Memory B cell (primary cell): Measurements from ENCODE around the gene ATP5MC3.

Experiments used
- ATAC-seq: fragments of 150-1000 bp; cut with Tn5 transposase; 2 replicates; pipeline ENCODE4 v1.10.0; 2021; ENCODE audit warnings: low read depth, mild to moderate bottlenecking, moderate library complexity
- DNase-seq, 2 donors: peaks; one replicate each; pipeline ENCODE4 v3.0.0; 2022; ENCODE audit warnings: low spot score in 2 of 2
- H3K27ac Mint-ChIP-seq: one replicate; pipeline ENCODE4 v1.8.0; 2022; ENCODE audit warnings: mild to moderate bottlenecking, moderate library complexity, mixed read lengths
- H3K27me3 Mint-ChIP-seq: one replicate; pipeline ENCODE4 v1.8.0; 2022; ENCODE audit warnings: mixed read lengths
- H3K36me3 Mint-ChIP-seq: one replicate; pipeline ENCODE4 v1.8.0; 2022; ENCODE audit warnings: mild to moderate bottlenecking, mixed read lengths
- H3K4me1 Mint-ChIP-seq: one replicate; pipeline ENCODE4 v1.8.0; 2022; ENCODE audit warnings: mixed read lengths
- H3K4me3 Mint-ChIP-seq: one replicate; pipeline ENCODE4 v1.8.0; 2022; ENCODE audit warnings: mild to moderate bottlenecking, moderate library complexity, mixed read lengths
- H3K9me3 Mint-ChIP-seq: one replicate; pipeline ENCODE4 v1.8.0; 2022; ENCODE audit warnings: mixed read lengths

The ATP5MC3 gene

GRCh38 chr2:175154661-175155082, 26.8 kb downstream of the ATP5MC3 start:
- Mint-ChIP-seq H3K36me3 (peaks cover 4% of the 10 kb centered on the region), H3K4me1 (peaks cover 21% of the 10 kb centered on the region), H3K27me3 (no peaks in the 10 kb centered on the region), H3K9me3 (no peaks in the 10 kb centered on the region), H3K27ac (no peak overlapping the region), H3K4me3 (no peak overlapping the region)
- ATAC-seq (no peak), DNase-seq (no peak)

GRCh38 chr2:175152242-175152641, 29.3 kb downstream of the ATP5MC3 start:
- no peak for ATAC-seq
- H3K4me3 Mint-ChIP-seq: no peak overlapping the region
- H3K9me3 Mint-ChIP-seq: no peaks in the 10 kb centered on the region
- peaks cover 26% of the 10 kb centered on the region for H3K4me1 Mint-ChIP-seq
- H3K36me3 Mint-ChIP-seq: peaks cover 7% of the 10 kb centered on the region
- no peak overlapping the region for H3K27ac Mint-ChIP-seq
- no peaks in the 10 kb centered on the region for H3K27me3 Mint-ChIP-seq
- no peak for DNase-seq

GRCh38 chr2:175151791-175152190, 29.7 kb downstream of the ATP5MC3 start:
- Mint-ChIP-seq H3K4me3 (no peak overlapping the region), H3K4me1 (peaks cover 23% of the 10 kb centered on the region), H3K27me3 (no peaks in the 10 kb centered on the region), H3K9me3 (no peaks in the 10 kb centered on the region), H3K36me3 (peaks cover 7% of the 10 kb centered on the region), H3K27ac (no peak overlapping the region)
- no peak for DNase-seq
- no peak for ATAC-seq

- no peaks in the 10 kb centered on the region for H3K9me3 Mint-ChIP-seq
- ATAC-seq (no peak), DNase-seq (no peak)
- H3K27ac Mint-ChIP-seq: no peak overlapping the region
- H3K36me3 Mint-ChIP-seq: peaks cover 13% of the 10 kb centered on the region
- H3K4me3 Mint-ChIP-seq: no peak overlapping the region
- H3K4me1 Mint-ChIP-seq: peaks cover 26% of the 10 kb centered on the region
- H3K27me3 Mint-ChIP-seq: no peaks in the 10 kb centered on the region
Measured at GRCh38 chr2:175147186-175147585, 34.3 kb downstream of the ATP5MC3 start.

GRCh38 chr2:175143678-175144077, 37.8 kb downstream of the ATP5MC3 start:
- DNase-seq (no peak), ATAC-seq (no peak)
- Mint-ChIP-seq H3K27me3 (no peaks in the 10 kb centered on the region), H3K9me3 (no peaks in the 10 kb centered on the region), H3K36me3 (peaks cover 9% of the 10 kb centered on the region), H3K27ac (no peak overlapping the region), H3K4me1 (peaks cover 16% of the 10 kb centered on the region), H3K4me3 (no peak overlapping the region)

GRCh38 chr2:175143191-175143590, 38.3 kb downstream of the ATP5MC3 start:
- Mint-ChIP-seq H3K4me3 (no peak overlapping the region), H3K4me1 (peaks cover 16% of the 10 kb centered on the region), H3K27me3 (no peaks in the 10 kb centered on the region), H3K9me3 (no peaks in the 10 kb centered on the region), H3K27ac (no peak overlapping the region), H3K36me3 (peaks cover 12% of the 10 kb centered on the region)
- DNase-seq (no peak), ATAC-seq (no peak)

GRCh38 chr2:175140332-175140731, 41.2 kb downstream of the ATP5MC3 start:
- H3K4me3 Mint-ChIP-seq: no peak overlapping the region
- peaks cover 18% of the 10 kb centered on the region for H3K36me3 Mint-ChIP-seq
- peaks cover 21% of the 10 kb centered on the region for H3K4me1 Mint-ChIP-seq
- H3K27ac Mint-ChIP-seq: no peak overlapping the region
- no peaks in the 10 kb centered on the region for H3K9me3 Mint-ChIP-seq
- no peak for DNase-seq
- no peaks in the 10 kb centered on the region for H3K27me3 Mint-ChIP-seq
- ATAC-seq: no peak

GRCh38 chr2:175137793-175138192, 43.7 kb downstream of the ATP5MC3 start:
- H3K27ac Mint-ChIP-seq: no peak overlapping the region
- ATAC-seq (no peak), DNase-seq (no peak)
- peaks cover 15% of the 10 kb centered on the region for H3K4me1 Mint-ChIP-seq
- H3K36me3 Mint-ChIP-seq: peaks cover 25% of the 10 kb centered on the region
- H3K4me3 Mint-ChIP-seq: no peak overlapping the region
- no peaks in the 10 kb centered on the region for H3K9me3 Mint-ChIP-seq
- no peaks in the 10 kb centered on the region for H3K27me3 Mint-ChIP-seq

GRCh38 chr2:175136334-175137215, 44.9 kb downstream of the ATP5MC3 start:
- no peak overlapping the region for H3K27ac Mint-ChIP-seq
- no peak for DNase-seq
- peaks cover 21% of the 10 kb centered on the region for H3K36me3 Mint-ChIP-seq
- H3K4me3 Mint-ChIP-seq: no peak overlapping the region
- ATAC-seq: no peak
- H3K9me3 Mint-ChIP-seq: no peaks in the 10 kb centered on the region
- H3K4me1 Mint-ChIP-seq: peaks cover 8% of the 10 kb centered on the region
- H3K27me3 Mint-ChIP-seq: no peaks in the 10 kb centered on the region

- peaks cover 21% of the 10 kb centered on the region for H3K36me3 Mint-ChIP-seq
- no peaks in the 10 kb centered on the region for H3K9me3 Mint-ChIP-seq
- no peak overlapping the region for H3K27ac Mint-ChIP-seq
- ATAC-seq (no peak), DNase-seq (no peak)
- no peaks in the 10 kb centered on the region for H3K27me3 Mint-ChIP-seq
- H3K4me1 Mint-ChIP-seq: peaks cover 8% of the 10 kb centered on the region
- H3K4me3 Mint-ChIP-seq: no peak overlapping the region
Measured at GRCh38 chr2:175135862-175136261, 45.6 kb downstream of the ATP5MC3 start.

- Mint-ChIP-seq H3K9me3 (no peaks in the 10 kb centered on the region), H3K36me3 (peaks cover 23% of the 10 kb centered on the region), H3K27ac (no peak overlapping the region), H3K4me3 (no peak overlapping the region), H3K27me3 (no peaks in the 10 kb centered on the region), H3K4me1 (peaks cover 8% of the 10 kb centered on the region)
- ATAC-seq (no peak), DNase-seq (no peak)
Measured at GRCh38 chr2:175135177-175135576, 46.3 kb downstream of the ATP5MC3 start.

- Mint-ChIP-seq H3K36me3 (peaks cover 34% of the 10 kb centered on the region), H3K4me3 (no peak overlapping the region), H3K4me1 (peaks cover 2% of the 10 kb centered on the region), H3K27ac (no peak overlapping the region), H3K27me3 (no peaks in the 10 kb centered on the region), H3K9me3 (no peaks in the 10 kb centered on the region)
- ATAC-seq: no peak
- DNase-seq: no peak
Measured at GRCh38 chr2:175131252-175131651, 50.3 kb downstream of the ATP5MC3 start.

- peaks cover 23% of the 10 kb centered on the region for H3K36me3 Mint-ChIP-seq
- ATAC-seq: no peak
- peaks cover 4% of the 10 kb centered on the region for H3K4me1 Mint-ChIP-seq
Measured at GRCh38 chr2:175126661-175127060, 54.8 kb downstream of the ATP5MC3 start.

More at GRCh38 chr2:175126661-175127060, 54.8 kb downstream of the ATP5MC3 start:
- Mint-ChIP-seq H3K27ac (no peak overlapping the region), H3K9me3 (no peaks in the 10 kb centered on the region), H3K4me3 (no peak overlapping the region), H3K27me3 (no peaks in the 10 kb centered on the region)
- no peak for DNase-seq
